Lung (tissue), 12 donors: ENCODE measurements around the gene EIF4A2. TPM values are rescaled to one million over a fixed set of nuclear protein-coding genes. Genes with fewer than 3 reads are reported as not detected.

Experiments
- ATAC-seq: fragments of 200-7000 bp; cut with Tn5 transposase; one replicate; pipeline ENCODE4 v1.9.1; 2020; ENCODE audit warnings: moderate number of reproducible peaks; ENCODE audit not compliant: insufficient read depth, low FRiP score
- DNase-seq, 3 donors: peaks; one replicate each; pipeline ENCODE4 v3.0.0-alpha.2; 2013 to 2017
- H3K27ac ChIP-seq, 2 donors: one replicate each; pipeline ENCODE4 v1.5.1; 2013; ENCODE audit warnings: mild to moderate bottlenecking in 2 of 2, moderate library complexity in 2 of 2, control low read depth in 1 of 2, inconsistent platforms in 1 of 2, low read depth in 1 of 2, low read length in 1 of 2
- H3K27me3 ChIP-seq, 3 donors: one replicate each; pipeline ENCODE4 v1.5.1; 2013; ENCODE audit warnings: low read length in 2 of 3; ENCODE audit not compliant: control insufficient read depth in 3 of 3, insufficient read depth in 3 of 3
- H3K36me3 ChIP-seq, 4 donors: one replicate each; pipeline ENCODE4 v1.5.1; 2013; ENCODE audit warnings: low read length in 4 of 4, mild to moderate bottlenecking in 1 of 4, moderate library complexity in 1 of 4; ENCODE audit not compliant: control insufficient read depth in 4 of 4, insufficient read depth in 4 of 4
- H3K4me1 ChIP-seq, 5 donors: one replicate each; pipeline ENCODE4 v1.5.1; 2013; ENCODE audit warnings: low read length in 5 of 5, mild to moderate bottlenecking in 2 of 5, moderate library complexity in 1 of 5; ENCODE audit not compliant: control insufficient read depth in 5 of 5, insufficient read depth in 5 of 5
- H3K4me3 ChIP-seq: one replicate; pipeline ENCODE4 v1.5.1; 2013; ENCODE audit warnings: mild to moderate bottlenecking, control low read depth, moderate library complexity
- H3K9ac ChIP-seq, 2 donors: one replicate each; pipeline ENCODE4 v1.5.1; 2013; ENCODE audit warnings: low read length in 2 of 2, control low read depth in 1 of 2; ENCODE audit not compliant: insufficient read depth in 1 of 2
- H3K9me3 ChIP-seq, 4 donors: one replicate each; pipeline ENCODE4 v1.5.1; 2013; ENCODE audit warnings: low read length in 3 of 4, mild to moderate bottlenecking in 1 of 4, moderate library complexity in 1 of 4; ENCODE audit not compliant: control insufficient read depth in 4 of 4, insufficient read depth in 3 of 4
- CTCF ChIP-seq: IDR thresholded peaks from 2 replicates; pipeline ENCODE4 v1.5.1; 2012; ENCODE audit warnings: mild to moderate bottlenecking; ENCODE audit errors: control extremely low read depth, extremely low read depth
- WGBS, 2 donors: extraction: QIAGEN DNeasy Blood & Tissue Kit; methylation state at CpG; one replicate each; pipeline ENCODE4 v1.1.7; 2013; 5-methylcytosine and 5-hydroxymethylcytosine counted together
- polyA plus RNA-seq, 2 donors: library from polyadenylated mRNA; stranded (reverse); fragments of 200-250 nt; gene quantifications; one replicate each; pipeline ENCODE4 v1.2.1, GENCODE V29; 2013
- total RNA-seq, 2 donors: library from RNA; depleted of rRNA in 1 of 2; stranded (reverse); fragments of >200 nt in 1 of 2; gene quantifications; one replicate each; pipeline ENCODE4 v1.2.1, GENCODE V29; 2014 to 2021
- donor health status: control.
- donor health status: control.
- donor health status: Bipolar disorder and iron deficiency.
- donor health status: healthy.
- donor health status: DM: yes; HTN: yes; CAD: no.

Gene EIF4A2
- total and polyA plus RNA-seq, 4 donors: 235 to 683 (median 312) TPM

GRCh38 chr3:186754006-186754405, 29.4 kb upstream of the EIF4A2 start:
- WGBS, 2 donors: 74 to 87% methylated on average over 7 of the region's 7 CpGs
- Histone ChIP-seq H3K9ac (no peak overlapping the region), H3K27ac (no peak overlapping the region), H3K4me1 (no peaks in the 10 kb centered on the region), H3K27me3 (no peaks in the 10 kb centered on the region), H3K9me3 (peaks cover 0 to 1% (median 0%) of the 10 kb centered on the region in 4 donors), H3K4me3 (no peak overlapping the region), H3K36me3 (no peaks in the 10 kb centered on the region)
- TF ChIP-seq CTCF: no peak
- ATAC-seq: no peak
- DNase-seq: no peak

- 90 to 95% methylated on average over 5 of the region's 5 CpGs for WGBS, 2 donors
- Histone ChIP-seq H3K36me3 (no peaks in the 10 kb centered on the region), H3K9ac (no peak overlapping the region), H3K27me3 (no peaks in the 10 kb centered on the region), H3K4me3 (no peak overlapping the region), H3K4me1 (no peaks in the 10 kb centered on the region), H3K27ac (no peak overlapping the region), H3K9me3 (peaks cover 0 to 2% (median 0%) of the 10 kb centered on the region in 4 donors)
- TF ChIP-seq CTCF: no peak
- DNase-seq: no peak
- ATAC-seq: no peak
Measured at GRCh38 chr3:186754871-186755270, 28.5 kb upstream of the EIF4A2 start.

- peaks cover 0 to 2% (median 0%) of the 10 kb centered on the region in 4 donors for H3K9me3 ChIP-seq
- no peaks in the 10 kb centered on the region for H3K36me3 ChIP-seq
- peaks cover 0 to 3% (median 0%) of the 10 kb centered on the region in 3 donors for H3K27me3 ChIP-seq
- no peak overlapping the region for H3K4me3 ChIP-seq
- TF ChIP-seq CTCF: no peak
- H3K4me1 ChIP-seq: no peaks in the 10 kb centered on the region
- no peak for DNase-seq
- no peak overlapping the region for H3K9ac ChIP-seq
- 86 to 89% methylated on average over 8 of the region's 8 CpGs for WGBS, 2 donors
- H3K27ac ChIP-seq: no peak overlapping the region
- no peak for ATAC-seq
Measured at GRCh38 chr3:186757214-186757613, 26.2 kb upstream of the EIF4A2 start.

- 85 to 92% methylated on average over 8 of the region's 8 CpGs for WGBS, 2 donors
Measured at GRCh38 chr3:186757686-186758220, 25.6 kb upstream of the EIF4A2 start.

More at GRCh38 chr3:186757686-186758220, 25.6 kb upstream of the EIF4A2 start:
- H3K4me1 ChIP-seq: no peaks in the 10 kb centered on the region
- H3K36me3 ChIP-seq: no peaks in the 10 kb centered on the region
- TF ChIP-seq CTCF: no peak
- H3K27me3 ChIP-seq: peaks cover 0 to 3% (median 0%) of the 10 kb centered on the region in 3 donors
- H3K27ac ChIP-seq: no peak overlapping the region
- DNase-seq (no peak), ATAC-seq (no peak)
- no peak overlapping the region for H3K4me3 ChIP-seq
- peaks cover 0 to 2% (median 0%) of the 10 kb centered on the region in 4 donors for H3K9me3 ChIP-seq
- H3K9ac ChIP-seq: no peak overlapping the region
